PC-3 (cell line): ENCODE results near the gene ANKRD29. TPM values are rescaled to one million over a fixed set of nuclear protein-coding genes. Genes with fewer than 3 reads are reported as not detected.

Experiments
- ATAC-seq: fragments of 200-7000 bp; cut with Tn5 transposase; 2 replicates; pipeline ENCODE4 v1.9.1; 2020; ENCODE audit warnings: mild to moderate bottlenecking, moderate library complexity
- BruUV-seq: library from RNA; stranded (reverse); fragments of 400-500 nt; replicated peaks from 2 replicates; lab custom pipeline; 2021; lab: Mats Ljungman, UMichigan
- CTCF ChIA-PET: fragments of 300-600 bp; sonication (Branson Sonifier 250); formaldehyde crosslinking; loops from one replicate; lab custom pipeline; 2022; ENCODE audit warnings: antibody characterized with exemption; lab: Charles Lee
- POLR2A ChIA-PET: fragments of 300-600 bp; sonication (Branson Sonifier 250); formaldehyde crosslinking; loops from one replicate; lab custom pipeline; 2022; ENCODE audit warnings: antibody characterized with exemption; ENCODE audit not compliant: unreplicated experiment; lab: Charles Lee
- DNase-seq: peaks from one replicate; pipeline ENCODE4 v3.0.0-alpha.2; 2015
- H2AFZ ChIP-seq: fragments of 300-600 bp; sonication (generic); 2 replicates; pipeline ENCODE4 v1.6.0; 2016; ENCODE audit warnings: antibody characterized with exemption, low read length
- H3F3A ChIP-seq: fragments of 300-600 bp; sonication (generic); one replicate; pipeline ENCODE4 v1.6.0; 2017; ENCODE audit warnings: antibody characterized with exemption, low read length, control low read depth, mild to moderate bottlenecking; ENCODE audit not compliant: unreplicated experiment
- H3K27ac ChIP-seq: fragments of 300-600 bp; sonication (generic); 2 replicates; pipeline ENCODE4 v1.5.1; 2016; ENCODE audit warnings: mild to moderate bottlenecking, low read length
- H3K27me3 ChIP-seq: fragments of 300-600 bp; sonication (generic); 2 replicates; pipeline ENCODE4 v1.6.1; 2016; ENCODE audit warnings: low read length, mixed read lengths
- H3K36me3 ChIP-seq: fragments of 300-600 bp; sonication (generic); 2 replicates; pipeline ENCODE4 v1.6.1; 2016; ENCODE audit warnings: low read depth, mixed run types, low read length, mixed read lengths
- H3K4me1 ChIP-seq: fragments of 300-600 bp; sonication (generic); 2 replicates; pipeline ENCODE4 v1.5.1; 2016; ENCODE audit warnings: low read length; ENCODE audit not compliant: insufficient read depth
- H3K4me2 ChIP-seq: fragments of 300-600 bp; sonication (generic); 2 replicates; pipeline ENCODE4 v1.6.0; 2016; ENCODE audit warnings: low read length
- H3K4me3 ChIP-seq: fragments of 300-600 bp; sonication (generic); 2 replicates; pipeline ENCODE4 v1.5.1; 2016; ENCODE audit warnings: mild to moderate bottlenecking, low read length, mixed read lengths
- H3K79me2 ChIP-seq: fragments of 300-600 bp; sonication (generic); 2 replicates; pipeline ENCODE4 v1.6.1; 2017; ENCODE audit warnings: low read length, mixed read lengths
- H3K9ac ChIP-seq: fragments of 300-600 bp; sonication (generic); 2 replicates; pipeline ENCODE4 v1.6.0; 2016; ENCODE audit warnings: mild to moderate bottlenecking, low read length
- H3K9me2 ChIP-seq: fragments of 300-600 bp; sonication (generic); replicated peaks from 2 replicates; pipeline ENCODE4 v1.6.1; 2016; ENCODE audit warnings: mixed run types, low read length, mixed read lengths
- H3K9me3 ChIP-seq: fragments of 300-600 bp; sonication (generic); 2 replicates; pipeline ENCODE4 v1.6.1; 2016; ENCODE audit warnings: low read length, mixed read lengths
- H4K20me1 ChIP-seq: fragments of 300-600 bp; sonication (generic); 2 replicates; pipeline ENCODE4 v1.6.1; 2016; ENCODE audit warnings: low read length, mixed read lengths
- EZH2 ChIP-seq: fragments of 300-600 bp; sonication (generic); IDR thresholded peaks from one replicate; pipeline ENCODE4 v1.6.1; 2017; ENCODE audit warnings: antibody characterized with exemption, mild to moderate bottlenecking, low read length; ENCODE audit not compliant: unreplicated experiment
- EZH2phosphoT487 ChIP-seq: fragments of 300-600 bp; sonication (generic); IDR thresholded peaks from 2 replicates; pipeline ENCODE4 v1.6.1; 2018; ENCODE audit warnings: mild to moderate bottlenecking, antibody characterized with exemption, low read length, borderline replicate concordance
- intact Hi-C: fragments of 100-400 bp; cut with micrococcal nuclease; formaldehyde crosslinking; loops from 2 replicates; pipeline ENCODE4 v1.9.0; 2023
- total RNA-seq: library from RNA; depleted of rRNA; stranded (reverse); fragments of >200 nt; gene quantifications from 2 replicates; pipeline ENCODE4 v1.2.3, GENCODE V29; 2014
- TF ChIP-seq, protein P1 (sequence below): fragments of 300-600 bp; sonication (generic); conservative IDR thresholded peaks from 2 replicates; pipeline ENCODE4 v1.5.1; 2017; ENCODE audit warnings: antibody characterized with exemption, low read depth, mild to moderate bottlenecking, low read length

The ANKRD29 gene
- total RNA-seq, 1 experiment from 2014 or later = 31.0 TPM

DNA sequence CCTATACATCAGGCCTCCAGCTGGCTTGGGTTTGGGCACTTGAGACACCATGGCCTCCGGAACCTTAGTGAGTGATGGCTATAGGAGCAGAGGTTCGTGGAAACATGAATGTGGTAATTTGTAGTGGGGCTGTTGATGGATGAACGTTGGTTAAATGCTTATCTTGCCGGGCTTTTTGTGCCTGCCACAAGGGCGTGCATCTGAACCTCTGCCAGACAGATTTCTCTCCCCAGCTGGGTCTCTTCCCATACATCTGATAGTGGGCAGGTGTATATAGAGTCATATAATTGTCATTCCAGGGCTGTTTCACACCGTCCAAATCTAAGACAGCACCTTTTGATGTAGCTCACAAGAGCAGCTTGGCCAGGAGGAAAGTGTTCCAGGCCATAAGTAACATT, 41.3 kb upstream of the ANKRD29 start:
- Histone ChIP-seq H3K9me3 (peaks cover 6% of the 10 kb centered on the region; the same call in 1 of the 2 replicates), H3K4me1 (peaks cover 12% of the 10 kb centered on the region), H3K9me2 (no peaks in the 10 kb centered on the region), H3K36me3 (peaks cover 34% of the 10 kb centered on the region), H3K9ac (no peak overlapping the region), H3K27me3 (no peaks in the 10 kb centered on the region), H3K79me2 (peaks cover 89% of the 10 kb centered on the region), H4K20me1 (no peaks in the 10 kb centered on the region), H2AFZ (no peak overlapping the region), H3K4me2 (no peak overlapping the region), H3K4me3 (no peak overlapping the region), H3F3A (no peaks in the 10 kb centered on the region), H3K27ac (no peak overlapping the region)
- no TSS peak for BruUV-seq
- DNase-seq = no peak
- ATAC-seq = no peak
- intact Hi-C loops = loop anchor here (1.0 to 2.0 kb wide), 3 partner anchors 37 to 108 kb away; no protein-coding TSS in a partner anchor
- ChIA-PET POLR2A (no interaction called here), CTCF (interaction anchor here (3.0 kb wide), 1 partner anchor 82 kb away, joined by 21 read pairs; no protein-coding TSS in a partner anchor)
- TF ChIP-seq, protein P1, sequence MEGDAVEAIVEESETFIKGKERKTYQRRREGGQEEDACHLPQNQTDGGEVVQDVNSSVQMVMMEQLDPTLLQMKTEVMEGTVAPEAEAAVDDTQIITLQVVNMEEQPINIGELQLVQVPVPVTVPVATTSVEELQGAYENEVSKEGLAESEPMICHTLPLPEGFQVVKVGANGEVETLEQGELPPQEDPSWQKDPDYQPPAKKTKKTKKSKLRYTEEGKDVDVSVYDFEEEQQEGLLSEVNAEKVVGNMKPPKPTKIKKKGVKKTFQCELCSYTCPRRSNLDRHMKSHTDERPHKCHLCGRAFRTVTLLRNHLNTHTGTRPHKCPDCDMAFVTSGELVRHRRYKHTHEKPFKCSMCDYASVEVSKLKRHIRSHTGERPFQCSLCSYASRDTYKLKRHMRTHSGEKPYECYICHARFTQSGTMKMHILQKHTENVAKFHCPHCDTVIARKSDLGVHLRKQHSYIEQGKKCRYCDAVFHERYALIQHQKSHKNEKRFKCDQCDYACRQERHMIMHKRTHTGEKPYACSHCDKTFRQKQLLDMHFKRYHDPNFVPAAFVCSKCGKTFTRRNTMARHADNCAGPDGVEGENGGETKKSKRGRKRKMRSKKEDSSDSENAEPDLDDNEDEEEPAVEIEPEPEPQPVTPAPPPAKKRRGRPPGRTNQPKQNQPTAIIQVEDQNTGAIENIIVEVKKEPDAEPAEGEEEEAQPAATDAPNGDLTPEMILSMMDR = no peak
- TF ChIP-seq EZH2phosphoT487 (no peak), EZH2 (no peak)

- POLR2A ChIA-PET = no interaction called here
- H3K79me2 ChIP-seq = peaks cover 89% of the 10 kb centered on the region
- ATAC-seq (peak; percentile 87), DNase-seq (peak; percentile 80)
- no peaks in the 10 kb centered on the region for H3F3A ChIP-seq
- H3K4me1 ChIP-seq = peaks cover 19% of the 10 kb centered on the region
- peaks cover 6% of the 10 kb centered on the region; the same call in 1 of the 2 replicates for H3K9me3 ChIP-seq
- no peak overlapping the region for H3K4me3 ChIP-seq
- intact Hi-C loops = loop anchor here (1.0 to 2.0 kb wide), 3 partner anchors 37 to 109 kb away; no protein-coding TSS in a partner anchor
- H3K36me3 ChIP-seq = peaks cover 34% of the 10 kb centered on the region
- H3K27me3 ChIP-seq = no peaks in the 10 kb centered on the region
- H3K9me2 ChIP-seq = no peaks in the 10 kb centered on the region
- peak overlapping the region; percentile 0; the same call in 1 of the 2 replicates for H3K27ac ChIP-seq
- CTCF ChIA-PET = interaction anchor here (0.6 to 3.0 kb wide), 15 partner anchors 10 to 205 kb away, joined by 3 to 38 read pairs (median 3); no protein-coding TSS in a partner anchor
- BruUV-seq = no TSS peak
- no peak overlapping the region for H3K9ac ChIP-seq
- no peak for TF ChIP-seq EZH2phosphoT487
- TF ChIP-seq, protein P1 = peak; percentile 87
- H3K4me2 ChIP-seq = no peak overlapping the region
- no peak overlapping the region for H2AFZ ChIP-seq
- no peaks in the 10 kb centered on the region for H4K20me1 ChIP-seq
These were observed 40.6 kb upstream of the ANKRD29 start for GRCh38 chr18:23703057-23703986.
